GM12891 (cell line): ENCODE measurements around the gene TTC29.

ENCODE experiments used
- DNase-seq: peaks from one replicate; pipeline ENCODE4 v3.0.0; 2011; ENCODE audit warnings: low spot score; ENCODE audit not compliant: insufficient read length
- FAIRE-seq: peaks from 2 replicates; lab custom pipeline; 2011; peaks lifted over from hg19 to GRCh38; lab: Jason Lieb, UNC
- PAX5 ChIP-seq: IDR thresholded peaks from 2 replicates; pipeline ENCODE4 v1.6.1; 2011; ENCODE audit warnings: low read length, moderate library complexity, mild to moderate bottlenecking; ENCODE audit not compliant: insufficient read depth, severe bottlenecking
- POLR2A ChIP-seq: IDR thresholded peaks from 2 replicates; pipeline ENCODE4 v1.6.1; 2011; ENCODE audit warnings: low read depth, low read length, control low read depth
- POLR2AphosphoS5 ChIP-seq: IDR thresholded peaks from 2 replicates; pipeline ENCODE4 v1.6.1; 2011; ENCODE audit warnings: low read depth, low read length, control low read depth
- POU2F2 ChIP-seq: IDR thresholded peaks from 2 replicates; pipeline ENCODE4 v1.6.1; 2011; ENCODE audit warnings: low read depth, mild to moderate bottlenecking, control low read depth, low read length, moderate library complexity
- SPI1 ChIP-seq: IDR thresholded peaks from 2 replicates; pipeline ENCODE4 v1.6.1; 2011; ENCODE audit warnings: low read depth, low read length, control low read depth
- TAF1 ChIP-seq: IDR thresholded peaks from 2 replicates; pipeline ENCODE4 v1.6.1; 2011; ENCODE audit warnings: low read depth, low read length, control low read depth

Gene TTC29

GRCh38 chr4:146883070-146883469, 62.6 kb downstream of the TTC29 start:
- FAIRE-seq (no peak), DNase-seq (no peak)

DNA sequence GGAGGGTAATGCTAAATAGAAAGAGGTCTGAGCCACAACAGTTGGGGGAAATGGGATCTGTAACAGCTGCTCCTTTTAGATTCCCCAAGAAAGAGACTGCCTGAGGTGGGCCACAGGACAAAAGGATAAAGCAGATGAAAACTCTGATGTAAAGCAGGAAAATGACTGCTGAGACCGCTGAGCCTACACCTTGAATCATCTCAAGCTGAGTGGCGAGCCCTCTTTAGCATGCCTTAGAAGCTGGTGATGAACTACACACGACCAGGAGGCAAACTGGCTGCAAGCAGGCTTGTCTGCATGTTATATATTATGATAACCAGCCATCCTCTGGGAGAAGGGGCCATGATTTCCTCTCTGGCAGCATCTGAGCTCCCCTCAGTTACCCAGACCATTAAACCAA, 88.4 kb downstream of the TTC29 start:
- no peak for DNase-seq
- FAIRE-seq: no peak
- TF ChIP-seq TAF1: no peak
- no peak for TF ChIP-seq SPI1
- no peak for TF ChIP-seq POU2F2
- no peak for TF ChIP-seq POLR2AphosphoS5
- no peak for TF ChIP-seq PAX5
- TF ChIP-seq POLR2A: no peak

More at GRCh38 chr4:146883070-146883469, 62.6 kb downstream of the TTC29 start:
- TF ChIP-seq POLR2AphosphoS5 (no peak), PAX5 (no peak), TAF1 (no peak), POLR2A (no peak), SPI1 (no peak), POU2F2 (no peak)

DNA sequence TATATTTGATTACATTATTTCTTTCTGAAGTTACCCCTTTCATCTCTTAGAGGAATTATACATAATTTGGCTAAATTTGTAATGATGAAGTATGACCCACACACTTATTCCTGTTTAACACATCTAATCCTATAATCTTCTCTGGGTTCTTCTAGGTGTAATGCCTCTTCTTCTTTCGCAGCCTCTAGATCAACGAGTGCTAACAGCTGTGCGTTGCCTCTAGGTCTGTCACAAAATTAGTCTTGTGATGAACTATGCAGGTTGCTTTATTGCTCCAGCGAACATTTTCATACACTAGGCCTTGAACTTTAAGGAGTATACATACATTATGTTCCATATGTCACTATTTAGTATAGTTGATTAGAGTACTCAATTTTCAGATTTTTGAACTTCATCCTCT, 89.9 kb downstream of the TTC29 start:
- DNase-seq: no peak
- no peak for TF ChIP-seq POLR2A
- no peak for TF ChIP-seq POLR2AphosphoS5
- no peak for TF ChIP-seq TAF1
- no peak for TF ChIP-seq PAX5
- TF ChIP-seq POU2F2: no peak
- TF ChIP-seq SPI1: no peak
- FAIRE-seq: no peak

- FAIRE-seq (no peak), DNase-seq (no peak)
- TF ChIP-seq PAX5: no peak
- no peak for TF ChIP-seq POLR2AphosphoS5
- TF ChIP-seq POLR2A: no peak
- TF ChIP-seq POU2F2: no peak
- no peak for TF ChIP-seq TAF1
Observed at GRCh38 chr4:146852360-146852759, 93.3 kb downstream of the TTC29 start.

- FAIRE-seq (no peak), DNase-seq (no peak)
- TF ChIP-seq POLR2A: no peak
- no peak for TF ChIP-seq POU2F2
- TF ChIP-seq TAF1: no peak
- no peak for TF ChIP-seq PAX5
- TF ChIP-seq SPI1: no peak
- TF ChIP-seq POLR2AphosphoS5: no peak
Observed at GRCh38 chr4:146847345-146847744, 98.3 kb downstream of the TTC29 start.

GRCh38 chr4:146846882-146847281, 98.8 kb downstream of the TTC29 start:
- no peak for FAIRE-seq
- TF ChIP-seq SPI1: no peak
- no peak for TF ChIP-seq POLR2AphosphoS5
- TF ChIP-seq PAX5: no peak
- DNase-seq: no peak

DNA sequence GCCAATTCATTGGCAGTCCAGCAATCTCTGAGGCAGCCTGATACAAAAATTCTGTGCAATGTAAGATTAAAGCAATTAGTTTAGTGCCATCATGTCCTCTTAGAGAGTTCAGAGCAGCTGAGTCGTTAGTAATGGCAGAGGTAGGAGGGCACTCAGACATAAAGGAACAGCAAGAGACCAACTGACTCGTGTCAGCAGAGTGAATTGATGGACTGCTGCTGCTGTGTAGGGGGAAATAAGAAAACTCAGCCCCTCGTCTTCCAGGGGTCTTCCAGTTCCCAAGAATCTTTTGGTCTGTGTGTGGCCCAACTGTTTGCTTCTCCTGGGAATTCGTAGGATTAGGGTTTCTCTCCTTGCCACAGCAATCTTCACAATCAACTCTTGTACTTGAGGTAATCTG, 100.9 kb downstream of the TTC29 start:
- TF ChIP-seq PAX5 (no peak), SPI1 (no peak), POU2F2 (no peak)
- no peak for FAIRE-seq
- no peak for DNase-seq

GRCh38 chr4:146842876-146843275, 102.8 kb downstream of the TTC29 start:
- FAIRE-seq (no peak), DNase-seq (no peak)
- TF ChIP-seq SPI1 (no peak), PAX5 (no peak)

DNA sequence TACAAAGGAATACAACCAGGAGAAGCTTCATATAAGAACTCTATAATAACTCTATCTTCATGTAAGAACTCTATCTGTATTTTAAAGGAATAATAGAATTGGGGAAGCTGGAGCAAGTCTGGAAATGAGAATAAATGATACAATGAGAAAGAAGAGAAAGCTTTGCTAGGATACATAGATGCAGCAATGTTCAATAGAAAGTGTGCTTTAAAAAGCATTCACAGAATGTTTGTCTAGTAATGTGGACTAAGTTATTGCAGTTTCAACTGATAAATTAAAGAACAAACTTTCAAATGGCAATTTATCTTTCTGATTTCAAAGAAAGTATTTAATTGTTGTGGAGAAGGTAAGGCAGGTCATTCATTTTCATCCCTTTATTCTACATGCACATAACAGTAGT, 104.9 kb downstream of the TTC29 start:
- FAIRE-seq: no peak
- no peak for TF ChIP-seq POLR2AphosphoS5
- no peak for TF ChIP-seq SPI1
- TF ChIP-seq POU2F2: no peak
- no peak for TF ChIP-seq PAX5
- no peak for TF ChIP-seq TAF1
- TF ChIP-seq POLR2A: no peak

GRCh38 chr4:146835096-146835495, 110.6 kb downstream of the TTC29 start:
- no peak for FAIRE-seq
- DNase-seq: no peak
- TF ChIP-seq POU2F2 (no peak), POLR2AphosphoS5 (no peak), TAF1 (no peak), SPI1 (no peak)

More for the DNA sequence above, 104.9 kb downstream of the TTC29 start:
- no peak for DNase-seq
